RPMI7951 (cell line): ENCODE data around the gene SLC22A3. TPM values are rescaled to one million over a fixed set of nuclear protein-coding genes. Genes with fewer than 3 reads are reported as not detected.

Experiments
- DNase-seq: peaks from one replicate; pipeline ENCODE4 v3.0.0-alpha.2; 2012; ENCODE audit warnings: low read depth
- total RNA-seq: library from RNA; depleted of rRNA; stranded (reverse); fragments of >200 nt; shearing (Covaris generic); gene quantifications from 2 replicates; pipeline ENCODE4 v1.2.3, GENCODE V29; 2014

The SLC22A3 gene
- total RNA-seq, 1 experiment from 2014 or later = 2.2 TPM

GRCh38 chr6:160336200-160336599 lies 12.0 kb upstream of the SLC22A3 start:
- no peak for DNase-seq

- DNase-seq = peak; percentile 46
Measured at GRCh38 chr6:160337301-160337700, 10.9 kb upstream of the SLC22A3 start.

DNA sequence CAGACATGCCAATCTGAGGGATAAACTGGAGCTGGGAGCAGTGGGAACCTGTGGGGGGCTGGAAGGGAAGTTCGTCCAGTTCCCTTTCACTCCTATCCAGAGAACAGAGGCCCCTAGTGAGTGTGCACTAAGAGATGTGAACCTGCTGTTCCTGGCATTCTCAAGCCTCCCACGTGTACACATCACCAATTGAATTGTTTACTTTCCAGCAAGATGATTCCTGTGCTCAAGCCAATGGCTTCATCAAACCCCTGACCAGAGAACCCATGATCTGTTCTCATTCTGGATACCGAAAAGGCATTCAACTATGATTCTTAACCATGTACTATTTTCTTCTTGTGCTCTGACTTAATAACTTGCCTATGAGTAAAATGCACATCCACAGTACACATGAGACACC lies 10.2 kb upstream of the SLC22A3 start:
- no peak for DNase-seq

- no peak for DNase-seq
Measured at GRCh38 chr6:160343144-160343543, 5.0 kb upstream of the SLC22A3 start.

DNA sequence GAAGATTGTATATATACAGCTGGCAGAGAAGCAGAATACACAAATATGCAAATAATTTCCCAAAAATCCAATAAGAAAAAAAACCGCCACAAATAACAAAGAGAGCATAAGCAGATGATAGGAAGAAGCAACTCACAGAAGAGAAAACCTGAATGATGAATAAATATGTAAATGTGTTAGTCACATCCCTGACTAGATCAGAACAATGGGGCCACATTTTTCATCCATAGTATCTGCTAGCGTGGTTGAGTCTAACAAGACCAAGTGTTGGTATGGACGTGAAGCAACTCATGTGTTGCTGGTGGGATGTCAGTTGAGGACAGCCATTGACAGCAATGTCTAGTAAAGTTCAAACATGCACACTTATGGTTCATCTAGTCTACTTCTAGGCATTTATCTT lies 3.9 kb upstream of the SLC22A3 start:
- DNase-seq = no peak

DNA sequence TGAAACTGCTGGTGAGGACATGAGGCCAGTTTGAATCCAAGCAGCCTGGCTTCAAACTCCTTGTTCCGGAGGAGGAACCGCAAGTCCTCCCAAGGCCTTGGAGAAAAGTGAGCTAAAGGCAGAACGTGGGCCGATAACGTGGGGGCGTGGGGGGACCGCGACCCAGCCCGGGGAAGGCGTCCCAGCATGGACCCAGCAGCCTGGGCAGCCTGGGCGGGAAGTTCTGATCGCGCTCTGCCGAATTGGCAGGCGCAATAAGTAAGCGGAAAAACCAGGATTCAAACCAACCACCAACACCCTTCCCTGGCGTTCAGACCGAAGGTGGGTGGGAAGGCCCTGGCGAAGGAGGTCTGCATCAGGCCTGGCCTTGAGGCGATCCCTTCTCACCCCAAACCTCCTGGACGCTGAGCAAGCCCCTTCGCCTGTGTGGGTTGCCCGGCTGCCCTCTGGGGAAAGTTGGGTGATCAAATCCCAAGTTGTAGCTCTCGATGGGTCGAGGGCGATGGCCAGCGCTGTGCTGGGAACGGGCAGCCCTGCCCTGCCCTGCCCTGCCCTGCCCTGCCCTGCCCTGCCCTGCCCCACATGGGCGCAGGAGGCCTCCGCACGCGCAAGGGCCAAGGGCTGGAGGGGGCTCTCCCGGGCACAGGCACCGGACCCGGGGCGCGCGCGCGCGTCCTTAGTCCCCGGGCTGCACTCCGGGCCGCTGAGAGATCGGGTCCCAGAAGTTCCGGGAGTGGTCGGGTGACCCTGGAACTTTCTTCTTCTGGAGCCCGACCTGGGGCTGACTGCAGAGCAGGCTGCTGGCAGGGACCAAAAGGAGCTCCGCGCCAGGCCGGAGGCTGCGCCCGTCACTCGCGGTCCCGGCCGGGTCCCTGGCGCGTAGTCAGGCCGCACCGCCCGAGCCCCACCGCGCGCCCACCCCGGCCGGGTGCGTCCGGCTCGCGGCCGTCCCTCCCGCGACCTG lies 637 bp upstream of the SLC22A3 start:
- no peak for DNase-seq

GRCh38 chr6:160349020-160349441 lies 853 bp downstream of the SLC22A3 start:
- DNase-seq = no peak

DNA sequence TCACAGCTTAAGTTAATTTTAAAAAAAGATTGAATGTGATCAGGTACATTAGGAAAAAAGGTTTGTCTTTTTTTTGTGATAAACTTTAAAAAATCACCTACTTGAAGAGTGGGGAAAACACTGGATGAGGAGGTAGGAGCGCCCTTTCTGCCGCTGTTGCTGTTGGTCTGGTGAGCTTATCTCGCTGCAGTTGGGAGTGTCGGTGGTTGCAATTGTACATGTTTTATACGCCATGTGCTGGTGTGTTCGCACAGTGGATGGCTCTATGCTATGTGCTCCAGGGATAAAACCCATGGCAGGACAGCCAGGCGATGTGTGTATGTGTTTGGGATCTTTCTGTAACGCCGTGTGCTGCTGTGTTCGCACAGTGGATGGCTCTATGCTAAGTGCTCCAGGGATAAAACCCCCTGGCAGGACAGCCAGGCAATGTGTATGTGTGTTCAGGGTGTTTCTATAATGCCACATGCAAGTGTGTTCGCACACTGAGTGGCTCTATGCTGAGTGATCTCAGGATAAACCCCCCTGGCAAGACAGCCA lies 1.7 kb downstream of the SLC22A3 start:
- no peak for DNase-seq

DNA sequence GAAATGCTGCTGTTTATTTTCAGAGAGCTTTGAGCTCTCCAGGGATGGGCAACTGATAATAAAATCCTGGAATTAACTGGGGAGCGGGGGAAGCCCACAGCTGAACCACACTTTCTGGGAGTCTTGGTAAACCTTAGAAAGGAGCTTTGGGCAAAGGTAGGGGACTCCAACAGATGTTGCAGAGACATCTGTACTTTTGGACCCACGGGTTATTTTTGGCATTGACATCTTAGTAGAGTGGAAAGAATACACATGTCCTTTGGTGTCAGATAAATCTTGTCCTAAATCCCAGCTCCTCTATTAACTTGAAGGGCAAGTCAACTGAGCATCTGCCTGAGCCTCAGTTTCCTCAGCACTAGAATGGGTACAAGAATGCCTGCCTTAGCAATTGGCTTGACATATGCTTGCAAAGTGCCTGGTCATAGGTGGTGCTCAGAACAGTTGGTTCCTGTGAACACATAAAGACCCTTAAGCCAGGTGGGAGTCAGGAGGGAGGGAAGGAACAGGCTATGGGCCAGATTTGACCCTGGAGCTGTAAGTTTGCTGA lies 5.8 kb downstream of the SLC22A3 start:
- DNase-seq = no peak

DNA sequence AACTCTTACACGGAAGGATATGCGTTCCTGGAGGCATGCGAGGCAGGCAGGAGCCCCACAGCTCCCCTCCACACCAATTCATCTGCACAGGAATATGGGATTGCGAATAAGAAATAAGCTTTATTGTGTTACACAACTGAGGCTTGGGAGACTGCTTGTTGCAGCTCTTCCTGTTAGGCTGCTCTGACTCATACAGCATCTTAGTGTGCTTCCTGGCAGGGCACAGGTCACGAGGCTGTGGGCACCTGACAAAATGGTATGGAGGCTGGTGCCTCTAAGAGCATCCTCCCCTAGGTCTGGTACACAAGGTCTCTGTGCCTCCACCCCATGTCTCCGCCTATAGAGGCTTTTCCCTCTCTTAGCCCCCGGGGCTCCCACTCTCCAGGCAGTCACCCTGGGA lies 6.8 kb downstream of the SLC22A3 start:
- DNase-seq = peak; percentile 66

DNA sequence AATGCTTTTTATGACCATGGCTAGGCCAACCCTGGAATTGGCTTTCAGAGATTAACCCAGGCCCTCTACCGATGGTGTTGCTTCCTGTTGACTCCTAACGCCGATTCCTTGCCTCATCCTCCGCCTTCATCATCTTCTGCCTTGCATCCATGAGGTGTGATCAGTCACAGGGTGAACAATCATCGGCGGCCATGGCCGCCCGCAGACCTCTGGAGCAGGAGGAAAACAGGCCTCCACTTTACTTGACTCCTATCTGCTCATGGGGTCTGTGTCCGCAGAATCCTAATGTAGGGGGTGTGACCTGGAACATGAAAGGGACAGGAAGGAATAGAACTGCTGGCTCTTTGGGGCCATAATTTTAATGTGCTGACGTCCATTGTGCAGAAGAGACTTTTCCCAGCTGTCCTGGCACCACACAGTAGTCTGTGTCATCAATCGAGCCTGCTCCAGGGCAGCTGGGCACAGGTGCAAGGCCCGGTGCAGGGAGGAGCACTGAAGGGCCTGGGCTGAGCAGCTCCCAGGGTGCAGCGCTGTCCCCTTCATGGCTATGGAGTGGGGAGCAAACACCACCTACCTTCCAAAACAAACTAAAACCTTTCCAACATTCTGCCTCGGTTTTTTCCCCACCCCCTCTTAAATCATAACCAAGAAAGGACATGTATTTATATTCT lies 8.0 kb downstream of the SLC22A3 start:
- DNase-seq = no peak

- DNase-seq = no peak
Measured at GRCh38 chr6:160357088-160357487, 8.9 kb downstream of the SLC22A3 start.

DNA sequence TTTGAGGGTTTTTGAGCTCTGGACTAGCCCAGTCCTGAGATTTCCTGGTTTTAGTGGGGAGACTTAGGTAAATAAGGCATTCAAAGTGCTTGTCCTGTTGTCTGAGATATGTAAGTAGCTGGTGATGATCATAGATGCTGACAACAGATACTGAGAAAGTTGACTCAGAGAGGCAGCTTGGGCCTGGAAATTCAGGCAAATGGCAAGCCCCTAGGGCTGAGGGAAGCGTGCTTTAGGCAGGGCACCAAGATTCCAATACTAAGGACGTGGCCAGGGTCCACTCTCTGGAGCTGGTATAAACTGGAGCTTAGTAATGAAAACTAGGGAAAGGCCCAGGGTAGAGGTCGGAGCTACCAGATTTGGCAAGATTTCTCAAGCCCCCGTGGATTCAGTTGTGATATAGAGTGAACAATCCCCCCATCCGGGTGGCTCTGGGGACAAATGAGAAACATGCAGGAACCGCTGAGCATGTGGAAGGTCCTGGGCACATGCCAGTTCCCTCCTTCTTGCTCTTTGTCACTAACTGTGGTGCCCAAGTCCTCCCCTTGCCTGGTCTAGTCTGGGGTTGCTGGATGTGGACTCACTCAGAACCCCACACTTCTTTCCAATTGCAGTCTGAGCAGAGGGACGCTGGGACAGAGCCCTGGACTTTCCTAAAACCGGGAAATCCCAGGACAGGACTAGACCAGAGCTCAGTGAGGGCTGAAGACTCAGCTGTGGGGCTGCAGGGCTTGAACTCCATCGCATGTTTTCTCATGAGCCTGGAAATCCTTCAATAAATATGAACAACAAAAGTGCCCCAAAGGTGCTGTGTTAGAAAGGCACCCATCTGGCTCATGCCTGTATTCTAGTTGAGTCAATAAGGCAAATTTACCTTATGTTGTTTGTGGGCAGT lies 10.3 kb downstream of the SLC22A3 start:
- peak; percentile 71 for DNase-seq

DNA sequence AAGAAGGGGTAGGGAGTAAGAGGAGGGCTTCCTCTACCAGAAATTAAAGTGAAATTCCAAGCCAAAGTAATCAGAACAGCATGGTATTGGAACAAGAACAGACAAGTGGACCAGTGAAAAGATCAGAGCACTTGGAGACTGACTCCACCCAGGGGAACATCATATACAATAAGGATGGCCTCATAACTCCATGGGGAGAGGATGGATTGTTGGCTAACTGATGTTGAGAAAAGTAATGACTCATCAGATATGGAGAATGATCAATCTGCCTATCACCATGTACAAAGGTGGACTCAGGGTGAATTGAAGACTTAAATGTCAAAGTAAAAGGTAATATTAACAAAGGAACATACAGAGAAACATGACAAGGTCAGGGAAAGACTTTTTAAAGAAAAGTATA lies 12.8 kb downstream of the SLC22A3 start:
- no peak for DNase-seq

DNA sequence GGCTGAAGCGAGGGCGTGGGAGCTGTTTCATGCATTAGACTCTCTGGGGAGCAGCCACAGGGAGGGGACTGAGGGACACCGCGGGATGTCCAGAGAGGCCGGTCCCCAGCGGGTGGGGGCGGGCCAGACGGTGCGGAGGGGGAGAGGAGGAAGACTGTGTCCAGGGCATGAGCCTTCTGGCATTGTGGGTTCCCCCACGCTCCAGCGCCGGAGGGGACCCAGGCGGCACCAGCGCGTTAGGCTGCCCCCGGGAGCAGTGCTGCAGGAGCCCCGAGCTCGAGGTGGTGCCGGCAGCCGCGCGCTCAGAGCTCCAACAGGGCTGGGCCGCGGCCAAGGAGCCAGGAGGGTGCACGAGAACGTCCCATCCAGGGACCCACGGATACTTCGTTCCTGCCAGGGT lies 14.4 kb downstream of the SLC22A3 start:
- no peak for DNase-seq

DNA sequence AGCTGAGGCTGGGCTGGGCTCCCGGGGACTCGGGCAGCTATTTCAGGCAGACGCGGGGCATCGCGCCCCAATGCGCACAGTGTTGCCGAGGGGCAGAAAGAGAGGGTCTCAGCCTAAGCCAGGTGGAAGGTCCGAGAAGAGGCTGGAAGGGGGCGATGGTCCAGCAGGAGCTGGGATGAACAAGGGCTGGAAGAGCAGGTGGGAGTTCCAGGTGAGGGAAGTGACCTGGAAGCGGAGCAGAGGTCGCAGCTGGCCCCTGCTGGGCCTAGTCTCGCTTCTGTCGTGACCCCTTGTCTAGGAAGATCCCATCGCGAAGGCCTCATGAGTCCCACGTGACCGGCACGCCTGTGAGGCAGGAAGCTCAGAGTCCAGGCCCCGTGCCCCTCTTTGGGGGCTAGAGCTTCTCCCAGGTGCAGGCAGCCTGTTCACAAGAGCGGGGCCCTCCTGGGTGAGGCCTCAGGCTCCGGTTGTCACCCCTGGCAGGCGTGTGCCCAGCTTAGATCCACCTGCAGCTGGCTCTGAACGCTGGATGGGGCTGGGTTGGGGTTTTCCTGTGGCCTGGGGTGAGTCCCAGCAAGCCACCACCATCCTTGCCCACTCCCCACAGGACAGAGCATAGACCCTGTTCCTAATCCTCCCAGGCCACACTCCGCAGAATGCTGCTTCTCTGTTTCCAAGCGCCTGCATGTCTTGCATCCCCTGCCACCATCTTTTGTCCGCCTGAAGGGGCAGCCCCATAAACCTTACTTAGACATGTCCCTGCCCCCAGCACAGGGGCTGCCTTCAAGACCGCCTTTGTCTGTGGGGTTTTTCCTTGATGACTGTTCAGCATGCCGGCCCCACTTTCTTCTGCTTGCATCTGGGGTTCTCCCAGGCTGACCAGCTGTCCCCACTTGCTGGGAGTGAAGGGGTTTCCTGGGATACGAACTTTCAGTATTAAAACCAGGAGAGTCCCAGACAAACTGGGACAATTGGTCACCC lies 15.1 kb downstream of the SLC22A3 start:
- DNase-seq = no peak

GRCh38 chr6:160365117-160365516 lies 16.9 kb downstream of the SLC22A3 start:
- DNase-seq = no peak

GRCh38 chr6:160367798-160368547 lies 19.8 kb downstream of the SLC22A3 start:
- DNase-seq = no peak

GRCh38 chr6:160368670-160369069 lies 20.5 kb downstream of the SLC22A3 start:
- DNase-seq = no peak
